H1 (cell line): Measurements from ENCODE around the gene HLA-E. TPM values are rescaled to one million over a fixed set of nuclear protein-coding genes. Genes with fewer than 3 reads are reported as not detected.

Experiments used
- CTCF ChIA-PET: fragments of 300-600 bp; sonication (Branson Sonifier 250); formaldehyde crosslinking; loops from one replicate; lab custom pipeline; 2021; ENCODE audit not compliant: partially characterized antibody; lab: Charles Lee
- POLR2A ChIA-PET: fragments of 300-600 bp; sonication (Branson Sonifier 250); formaldehyde crosslinking; loops from one replicate; lab custom pipeline; 2021; ENCODE audit warnings: inconsistent platforms; ENCODE audit not compliant: partially characterized antibody; lab: Charles Lee
- DNase-seq, 2 experiments: peaks; one replicate each; pipeline versions ENCODE4 v3.0.0 to v3.0.0-alpha.2; 2010 to 2022; ENCODE audit warnings: low spot score in 2 of 2, low read depth in 1 of 2, mixed read lengths in 1 of 2
- FAIRE-seq: peaks from 2 replicates; lab custom pipeline; 2011; peaks lifted over from hg19 to GRCh38; lab: Jason Lieb, UNC
- H2AFZ ChIP-seq: 2 replicates; pipeline ENCODE4 v1.8.1; 2012; ENCODE audit warnings: low read length, inconsistent platforms
- H2AK5ac ChIP-seq: 2 replicates; pipeline ENCODE4 v1.6.1; 2013; ENCODE audit warnings: low read depth, low read length
- H2BK120ac ChIP-seq: replicated peaks from 2 replicates; pipeline ENCODE3; 2013; ENCODE audit warnings: low read depth, low read length, inconsistent platforms
- H2BK12ac ChIP-seq: 2 replicates; pipeline ENCODE4 v1.6.1; 2013; ENCODE audit warnings: low read depth, low read length
- H2BK15ac ChIP-seq: 2 replicates; pipeline ENCODE4 v1.6.1; 2013; ENCODE audit warnings: low read length
- H2BK20ac ChIP-seq: 2 replicates; pipeline ENCODE4 v1.6.1; 2013; ENCODE audit warnings: low read length
- H2BK5ac ChIP-seq: 2 replicates; pipeline ENCODE4 v1.6.1; 2013; ENCODE audit warnings: low read depth, low read length
- H3K14ac ChIP-seq: 2 replicates; pipeline ENCODE4 v1.6.1; 2013; ENCODE audit warnings: inconsistent platforms; ENCODE audit not compliant: insufficient read length
- H3K18ac ChIP-seq: 2 replicates; pipeline ENCODE4 v1.6.1; 2013; ENCODE audit warnings: low read length; ENCODE audit errors: extremely low read depth
- H3K23ac ChIP-seq: 2 replicates; pipeline ENCODE4 v1.6.1; 2013; ENCODE audit warnings: inconsistent platforms; ENCODE audit not compliant: insufficient read length
- H3K23me2 ChIP-seq: 2 replicates; pipeline ENCODE4 v1.6.1; 2013; ENCODE audit warnings: low read depth, low read length
- H3K27ac ChIP-seq: 2 replicates; pipeline ENCODE4 v1.6.1; 2011; ENCODE audit warnings: low read depth, low read length, inconsistent platforms
- H3K27me3 ChIP-seq, 4 experiments: replicated peaks in 1 of 4; 1 replicate in 1 of 4; 2 replicates in 3 of 4; pipeline versions ENCODE4 v1.6.1 to v1.8.1; 2011 to 2013; ENCODE audit warnings: low read length in 3 of 4, mild to moderate bottlenecking in 3 of 4, inconsistent platforms in 2 of 4, mixed read lengths in 2 of 4, moderate library complexity in 1 of 4; ENCODE audit not compliant: control insufficient read depth in 3 of 4, insufficient read depth in 3 of 4; ENCODE audit errors: extremely low read depth in 1 of 4
- H3K36me3 ChIP-seq, 4 experiments: 2 replicates each; pipeline versions ENCODE4 v1.6.1 to v1.8.1; 2011 to 2013; ENCODE audit warnings: mild to moderate bottlenecking in 4 of 4, low read length in 3 of 4, moderate library complexity in 2 of 4, control low read depth in 1 of 4, inconsistent platforms in 1 of 4; ENCODE audit not compliant: insufficient read depth in 4 of 4, control insufficient read depth in 2 of 4
- H3K4ac ChIP-seq: replicated peaks from 2 replicates; pipeline ENCODE3; 2013; ENCODE audit warnings: low read length, low read depth, mixed read lengths, inconsistent platforms; ENCODE audit not compliant: insufficient read length
- H3K4me1 ChIP-seq, 4 experiments: replicated peaks in 1 of 4; 1 replicate in 1 of 4; 2 replicates in 3 of 4; pipeline versions ENCODE4 v1.6.1 to v1.8.1; 2011 to 2013; ENCODE audit warnings: low read length in 3 of 4, inconsistent platforms in 2 of 4, mixed read lengths in 1 of 4; ENCODE audit not compliant: insufficient read depth in 4 of 4, control insufficient read depth in 3 of 4
- H3K4me2 ChIP-seq, 2 experiments: 2 replicates each; pipeline versions ENCODE4 v1.6.1 to v1.8.1; 2011 to 2013; ENCODE audit warnings: low read depth in 2 of 2, low read length in 2 of 2, control low read depth in 1 of 2, inconsistent platforms in 1 of 2, mild to moderate bottlenecking in 1 of 2; ENCODE audit not compliant: insufficient read depth in 1 of 2
- H3K4me3 ChIP-seq, 4 experiments: fragments of 200-600, 300-600 bp in 1 of 4; sonication (generic), shearing (Covaris generic), sonication (Bioruptor Twin) in 1 of 4; 2 replicates each; pipeline versions ENCODE4 v1.5.1 to v1.8.1; 2011 to 2016; ENCODE audit warnings: low read length in 4 of 4, low read depth in 3 of 4, control low read depth in 2 of 4, inconsistent platforms in 2 of 4, mild to moderate bottlenecking in 2 of 4, mixed read lengths in 1 of 4, moderate library complexity in 1 of 4; ENCODE audit not compliant: insufficient read depth in 2 of 4; ENCODE audit errors: extremely low read depth in 1 of 4
- H3K56ac ChIP-seq: replicated peaks from 2 replicates; pipeline ENCODE3; 2013; ENCODE audit warnings: low read depth, mild to moderate bottlenecking, mixed read lengths, low read length, inconsistent platforms; ENCODE audit not compliant: insufficient read length
- H3K79me1 ChIP-seq: 2 replicates; pipeline ENCODE4 v1.6.1; 2013; ENCODE audit warnings: low read depth, low read length, control low read depth
- H3K79me2 ChIP-seq, 2 experiments: 2 replicates each; pipeline versions ENCODE4 v1.6.1 to v1.8.1; 2012 to 2013; ENCODE audit warnings: low read length in 2 of 2, mild to moderate bottlenecking in 2 of 2, inconsistent platforms in 1 of 2; ENCODE audit not compliant: insufficient read depth in 2 of 2, control insufficient read depth in 1 of 2
- H3K9ac ChIP-seq, 4 experiments: replicated peaks in 1 of 4; 1 replicate in 1 of 4; 2 replicates in 3 of 4; pipeline versions ENCODE4 v1.6.1 to v1.8.1; 2011 to 2013; ENCODE audit warnings: low read depth in 3 of 4, low read length in 3 of 4, control low read depth in 2 of 4, mild to moderate bottlenecking in 2 of 4, moderate library complexity in 2 of 4, inconsistent platforms in 1 of 4; ENCODE audit errors: extremely low read depth in 1 of 4
- H3K9me3 ChIP-seq, 2 experiments: 2 replicates each; pipeline versions ENCODE4 v1.6.1 to v1.8.1; 2012 to 2013; ENCODE audit warnings: mild to moderate bottlenecking in 2 of 2, moderate library complexity in 2 of 2, control low read depth in 1 of 2, inconsistent platforms in 1 of 2, low read depth in 1 of 2, low read length in 1 of 2, mixed read lengths in 1 of 2; ENCODE audit not compliant: insufficient read depth in 2 of 2
- H4K20me1 ChIP-seq, 2 experiments: replicated peaks in 1 of 2; 2 replicates each; pipeline versions ENCODE3 to v1.8.1; 2011 to 2013; ENCODE audit warnings: inconsistent platforms in 2 of 2, low read length in 2 of 2, mild to moderate bottlenecking in 1 of 2; ENCODE audit not compliant: insufficient read depth in 2 of 2, control insufficient read depth in 1 of 2
- H4K5ac ChIP-seq: 2 replicates; pipeline ENCODE4 v1.6.1; 2013; ENCODE audit warnings: low read length, low read depth, mixed read lengths, inconsistent platforms; ENCODE audit not compliant: insufficient read length
- H4K8ac ChIP-seq: 2 replicates; pipeline ENCODE4 v1.8.0; 2013; ENCODE audit warnings: mild to moderate bottlenecking, moderate library complexity, low read length, inconsistent platforms; ENCODE audit not compliant: insufficient read depth; ENCODE audit errors: extremely low read depth
- H4K91ac ChIP-seq: replicated peaks from 2 replicates; pipeline ENCODE3; 2013; ENCODE audit warnings: low read length, mixed read lengths, inconsistent platforms; ENCODE audit not compliant: insufficient read length
- BACH1 ChIP-seq: IDR thresholded peaks from 2 replicates; pipeline ENCODE4 v1.6.1; 2012; ENCODE audit warnings: low read length, improper control_type of control experiment
- BRCA1 ChIP-seq: IDR thresholded peaks from 2 replicates; pipeline ENCODE4 v1.6.1; 2012; ENCODE audit warnings: low read depth, low read length, improper control_type of control experiment
- EZH2 ChIP-seq: fragments of 200-600 bp; sonication (generic); IDR thresholded peaks from 2 replicates; pipeline ENCODE4 v1.7.1; 2012; ENCODE audit warnings: low read depth, mild to moderate bottlenecking, moderate library complexity, low read length, inconsistent platforms; ENCODE audit not compliant: severe bottlenecking
- JUND ChIP-seq: IDR thresholded peaks from 2 replicates; pipeline ENCODE4 v1.6.1; 2011; ENCODE audit warnings: mild to moderate bottlenecking, improper control_type of control experiment, low read length
- KDM1A ChIP-seq: fragments of 200-600, 300-600 bp; sonication (generic); IDR thresholded peaks from 2 replicates; pipeline ENCODE4 v1.7.1; 2016; ENCODE audit warnings: mild to moderate bottlenecking, low read length, borderline replicate concordance
- POLR2A ChIP-seq, 2 experiments: IDR thresholded peaks; 1 replicate in 1 of 2; 2 replicates in 1 of 2; pipeline ENCODE4 v1.6.1; 2011; ENCODE audit warnings: low read depth in 2 of 2, low read length in 2 of 2, mild to moderate bottlenecking in 2 of 2; ENCODE audit errors: control extremely low read depth in 1 of 2
- POLR2AphosphoS5 ChIP-seq: IDR thresholded peaks from 2 replicates; pipeline ENCODE4 v1.6.1; 2011; ENCODE audit warnings: low read depth, low read length
- RAD21 ChIP-seq, 2 experiments: IDR thresholded peaks in 1 of 2; conservative IDR thresholded peaks in 1 of 2; 2 replicates each; pipeline ENCODE4 v1.6.1; 2011; ENCODE audit warnings: low read depth in 2 of 2, low read length in 2 of 2, improper control_type of control experiment in 1 of 2, inconsistent platforms in 1 of 2, mild to moderate bottlenecking in 1 of 2, moderate library complexity in 1 of 2
- SIRT6 ChIP-seq: IDR thresholded peaks from one replicate; pipeline ENCODE4 v1.7.1; 2012; ENCODE audit warnings: low read length, inconsistent platforms
- ZNF274 ChIP-seq: IDR thresholded peaks from 2 replicates; pipeline ENCODE4 v1.7.0; 2012; ENCODE audit warnings: low read length, borderline replicate concordance; ENCODE audit errors: extremely low read depth
- WGBS, 2 experiments: shearing (Covaris generic) in 1 of 2; methylation state at CpG; one replicate each; pipeline versions ENCODE4 v1.1.6 to v1.1.7; 2013 to 2015; ENCODE audit warnings: low lambda C conversion rate in 2 of 2, mixed read lengths in 2 of 2, inconsistent platforms in 1 of 2, low coverage in 1 of 2, missing lambda C conversion rate in 1 of 2; ENCODE audit not compliant: insufficient replicate concordance in 2 of 2, insufficient coverage in 1 of 2, insufficient read length in 1 of 2; ENCODE audit errors: extremely low coverage in 1 of 2, missing lambda C conversion rate in 1 of 2; 5-methylcytosine and 5-hydroxymethylcytosine counted together
- polyA plus RNA-seq, 7 experiments: library from polyadenylated mRNA; depleted of rRNA in 3 of 7; stranded (reverse) in 5 of 7; unstranded in 2 of 7; fragments of >200 nt in 5 of 7; fragments of 200-250 nt in 2 of 7; gene quantifications; 1 replicate in 5 of 7; 2 replicates in 1 of 7; 4 replicates in 1 of 7; pipeline versions ENCODE4 v1.2.1 to v1.2.3, GENCODE V29; 2011 to 2013; ENCODE audit warnings: missing spikeins in 2 of 7, mixed read lengths in 2 of 7
- total RNA-seq: library from RNA; stranded (reverse); fragmentation: NEBNext Ultra II Directional; extraction: Animal tissue kit (Norgen Biotek cat#: 25700); gene quantifications from 2 replicates; pipeline ENCODE4 v1.2.1, GENCODE V29; 2021
- TF ChIP-seq, protein P1 (sequence below): IDR thresholded peaks from 2 replicates; pipeline ENCODE4 v1.6.1; 2012; ENCODE audit warnings: inconsistent platforms

Gene HLA-E
- total and polyA plus RNA-seq, 2 of the 8 experiments (the other 6 are each of a cell fraction or from before 2014, with no cell fraction given): 20.2 to 28.0 TPM

DNA sequence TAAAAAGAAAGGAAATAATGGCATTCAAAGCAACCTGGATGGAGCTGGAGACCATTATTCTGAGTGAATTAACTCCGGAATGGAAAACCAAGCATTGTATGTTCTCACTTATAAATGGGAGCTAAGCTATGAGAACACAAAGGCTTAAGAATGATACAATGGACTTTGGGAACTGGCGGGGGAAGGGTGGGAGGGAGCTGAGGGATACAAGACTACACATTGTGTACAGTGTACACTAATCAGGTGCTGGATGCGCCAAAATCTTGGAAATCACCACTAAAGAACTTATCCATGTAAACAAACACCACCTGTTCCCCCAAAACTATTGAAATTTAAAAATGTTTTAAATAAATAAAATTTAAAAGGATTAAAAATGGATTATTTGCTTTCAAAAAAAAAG lies 4.1 kb upstream of the HLA-E start:
- CTCF ChIA-PET: interaction anchor here (0.6 to 9.9 kb wide), 12 partner anchors 8 to 101 kb away, joined by 3 to 326 read pairs (median 4); no protein-coding TSS in a partner anchor
- no peak for FAIRE-seq

More for the DNA sequence above, 4.1 kb upstream of the HLA-E start:
- Histone ChIP-seq H3K4me1 (peaks cover 0 to 2% (median 2%) of the 10 kb centered on the region in 4 experiments; a peak in 5 of 7 replicates), H3K18ac (no peak overlapping the region), H3K79me2 (no peaks in the 10 kb centered on the region), H4K91ac (no peak overlapping the region), H2AFZ (no peak overlapping the region), H3K79me1 (no peaks in the 10 kb centered on the region), H4K5ac (no peak overlapping the region), H3K56ac (no peak overlapping the region), H3K27ac (no peak overlapping the region), H4K20me1 (peaks cover 0 to 1% of the 10 kb centered on the region in 2 experiments), H3K23ac (no peak overlapping the region), H2BK20ac (no peak overlapping the region), H3K4me3 (no peak overlapping the region), H2BK12ac (no peak overlapping the region), H3K27me3 (peaks cover 7 to 18% (median 17%) of the 10 kb centered on the region in 4 experiments; a peak in 6 of 7 replicates), H3K9me3 (no peaks in the 10 kb centered on the region), H2BK5ac (no peak overlapping the region), H3K36me3 (no peaks in the 10 kb centered on the region), H2BK120ac (no peak overlapping the region), H4K8ac (no peak overlapping the region), H2BK15ac (no peak overlapping the region), H3K23me2 (peaks cover 5% of the 10 kb centered on the region; the same call in 1 of the 2 replicates), H2AK5ac (no peak overlapping the region), H3K14ac (no peak overlapping the region), H3K4me2 (no peak overlapping the region), H3K9ac (no peak overlapping the region), H3K4ac (no peak overlapping the region)
- POLR2A ChIA-PET: interaction anchor here (0.5 to 1.3 kb wide), 3 partner anchors 9 to 111 kb away, joined by 3 to 5 read pairs (median 4); partner anchors contain the start of gene GNL1
- 82% methylated on average over 2 of the region's 3 CpGs; no CpG with 5 or more reads in 1 of the 2 experiments for WGBS, 2 experiments
- DNase-seq: no peak
- TF ChIP-seq BRCA1 (no peak), POLR2A (IDR thresholded peaks at IDR 0.05; ENCODE audit: control extremely low read depth in 1 of 2, low read depth in 2 of 2, low read length in 2 of 2) (no peak), SIRT6 (no peak), EZH2 (no peak), POLR2AphosphoS5 (no peak), ZNF274 (no peak), JUND (no peak), RAD21 (IDR thresholded peaks at IDR 0.05 in 1 of 2, conservative IDR thresholded peaks at IDR 0.05 in 1 of 2; ENCODE audit: low read depth in 2 of 2, low read length in 2 of 2) (no peak), KDM1A (no peak), BACH1 (no peak)
- TF ChIP-seq, protein P1, sequence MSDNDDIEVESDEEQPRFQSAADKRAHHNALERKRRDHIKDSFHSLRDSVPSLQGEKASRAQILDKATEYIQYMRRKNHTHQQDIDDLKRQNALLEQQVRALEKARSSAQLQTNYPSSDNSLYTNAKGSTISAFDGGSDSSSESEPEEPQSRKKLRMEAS: no peak
